HG03521 (cell line): ENCODE data around the gene PHACTR1.

Source experiments
- ATAC-seq: cut with Tn5 transposase; IDR thresholded peaks from one replicate; pipeline ENCODE4 v1.9.1; 2021; ENCODE audit warnings: mild to moderate bottlenecking, moderate library complexity; ENCODE audit not compliant: unreplicated experiment

The PHACTR1 gene

DNA sequence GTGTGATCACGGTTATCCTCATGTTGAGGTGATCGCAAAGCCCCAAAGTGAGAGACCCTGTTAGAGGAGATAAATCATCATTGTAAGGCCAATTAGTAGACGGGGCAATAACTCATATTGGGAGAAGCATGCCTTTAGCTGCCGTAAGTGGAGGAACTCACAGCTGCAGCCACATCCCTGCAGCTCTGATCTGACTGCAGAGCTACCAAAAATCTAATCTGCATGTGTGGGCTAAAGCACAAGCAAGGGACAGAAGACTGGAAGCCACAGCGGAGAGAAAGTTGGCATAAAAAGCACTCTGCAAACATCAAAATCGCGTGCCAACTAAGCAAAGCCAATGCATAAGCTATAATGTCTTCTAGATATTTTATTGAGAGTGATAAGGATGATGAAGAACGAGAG lies 532.0 kb downstream of the PHACTR1 start:
- ATAC-seq, result no peak

DNA sequence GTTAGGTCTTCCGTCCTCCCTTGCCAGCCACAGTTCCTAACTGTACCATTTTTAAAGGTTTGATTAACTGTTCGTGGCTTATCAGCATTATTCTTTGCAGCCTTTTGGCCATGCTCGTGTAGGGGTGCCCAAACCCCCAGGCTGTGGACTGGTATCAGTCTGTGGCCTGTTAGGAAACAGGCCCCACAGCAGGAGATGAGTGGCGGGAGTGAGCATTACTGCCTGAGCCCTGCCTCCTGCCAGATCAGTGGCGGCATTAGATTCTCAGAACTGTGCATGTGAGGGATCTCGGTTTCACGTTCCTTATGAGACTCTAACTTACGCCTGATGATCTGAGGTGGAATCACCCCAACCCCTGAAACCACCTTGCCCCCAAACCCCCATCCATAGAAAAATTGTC lies 532.4 kb downstream of the PHACTR1 start:
- no peak for ATAC-seq

DNA sequence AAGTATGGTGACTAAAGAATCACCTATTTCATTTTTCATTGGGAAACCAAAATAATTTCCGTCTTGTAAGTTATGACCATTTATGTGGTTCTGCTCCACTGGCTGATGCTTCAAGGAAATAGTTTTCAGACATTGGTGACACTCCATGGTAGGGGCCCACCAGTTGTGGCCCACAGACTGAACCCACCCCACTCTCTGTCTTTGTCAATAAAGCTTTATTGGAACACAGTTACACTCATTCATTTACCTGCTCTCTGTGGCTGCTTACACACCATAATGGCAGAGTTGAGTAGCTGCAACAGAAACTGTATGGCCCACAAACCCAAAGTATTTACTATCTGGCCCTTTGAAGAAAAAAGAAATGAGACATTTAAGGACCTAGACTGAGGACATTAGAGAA lies 533.2 kb downstream of the PHACTR1 start:
- no peak for ATAC-seq

DNA sequence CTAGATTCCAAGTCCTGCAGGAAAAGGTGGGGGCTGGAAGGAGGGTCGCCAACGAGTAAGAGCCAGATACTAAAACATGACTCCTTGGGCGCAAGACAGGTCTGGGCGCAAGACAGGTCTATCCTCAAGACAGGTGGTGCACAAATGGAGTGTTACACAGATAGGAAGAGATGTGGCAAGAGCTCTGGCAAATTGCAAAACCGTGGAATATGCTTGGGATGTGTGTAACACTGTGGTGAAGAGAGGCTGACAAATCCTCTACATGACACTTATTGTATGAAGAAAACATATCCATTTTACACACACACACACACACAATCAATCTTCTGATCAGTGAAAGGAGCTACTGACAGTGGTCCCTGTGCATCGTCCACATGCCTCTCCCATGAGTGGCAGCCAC lies 534.1 kb downstream of the PHACTR1 start:
- ATAC-seq, result no peak

DNA sequence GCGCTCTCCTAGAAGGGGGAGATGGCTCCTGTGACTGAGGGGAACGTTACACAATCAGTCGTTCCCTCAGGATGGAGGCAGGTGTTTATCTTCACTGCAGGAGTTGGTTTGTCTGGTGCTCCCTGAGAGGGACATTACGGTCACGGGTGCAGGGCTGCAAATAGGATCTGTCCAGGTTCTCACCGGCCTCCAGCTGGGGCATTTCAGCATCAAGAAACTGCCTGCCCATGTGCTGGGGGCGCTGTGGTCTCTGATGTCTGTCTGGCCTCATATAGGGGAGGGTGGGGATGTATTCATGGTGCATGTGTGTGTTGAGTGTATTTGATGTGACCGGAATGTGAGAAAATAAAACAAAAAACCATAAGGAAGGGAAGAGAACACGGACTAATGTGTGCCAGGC lies 534.7 kb downstream of the PHACTR1 start:
- ATAC-seq, result no peak

DNA sequence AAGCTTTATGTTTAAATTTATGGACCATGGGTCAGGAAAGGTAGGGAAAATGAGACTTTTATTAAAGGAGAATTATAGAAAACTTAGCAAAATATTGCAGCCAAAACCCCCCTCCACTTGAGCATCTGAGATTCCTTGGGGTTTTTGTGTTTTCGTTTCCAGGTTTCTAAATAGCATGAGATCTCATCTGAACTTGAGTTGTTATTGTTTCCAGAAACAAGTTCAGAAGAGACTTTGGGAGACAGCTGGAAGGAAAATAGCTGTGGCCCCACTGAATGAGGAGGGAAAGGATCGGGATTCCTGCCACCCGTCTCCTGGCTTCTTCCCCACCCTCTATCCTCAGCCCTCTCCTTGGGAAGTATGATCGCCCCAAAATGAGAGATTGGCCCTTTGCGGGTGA lies 536.2 kb downstream of the PHACTR1 start:
- no peak for ATAC-seq

DNA sequence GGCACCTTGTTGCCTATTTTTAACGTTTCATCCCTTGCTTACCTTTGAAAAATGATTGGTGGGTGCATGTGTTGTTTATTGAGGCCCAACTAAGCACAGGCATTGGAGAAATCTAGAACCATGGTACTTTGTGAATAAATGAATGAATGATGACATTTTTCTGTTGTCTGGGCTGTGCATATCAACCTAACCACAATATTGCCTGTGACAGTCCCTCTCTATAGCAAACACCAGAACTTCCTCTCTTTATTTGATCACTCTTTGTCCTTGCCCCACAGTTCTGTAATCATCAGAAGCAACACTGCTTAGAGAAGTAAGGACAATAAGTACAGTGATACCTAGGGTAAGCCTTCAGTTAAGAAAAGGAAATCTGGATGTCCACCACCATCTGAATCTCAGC lies 536.7 kb downstream of the PHACTR1 start:
- ATAC-seq, result no peak

DNA sequence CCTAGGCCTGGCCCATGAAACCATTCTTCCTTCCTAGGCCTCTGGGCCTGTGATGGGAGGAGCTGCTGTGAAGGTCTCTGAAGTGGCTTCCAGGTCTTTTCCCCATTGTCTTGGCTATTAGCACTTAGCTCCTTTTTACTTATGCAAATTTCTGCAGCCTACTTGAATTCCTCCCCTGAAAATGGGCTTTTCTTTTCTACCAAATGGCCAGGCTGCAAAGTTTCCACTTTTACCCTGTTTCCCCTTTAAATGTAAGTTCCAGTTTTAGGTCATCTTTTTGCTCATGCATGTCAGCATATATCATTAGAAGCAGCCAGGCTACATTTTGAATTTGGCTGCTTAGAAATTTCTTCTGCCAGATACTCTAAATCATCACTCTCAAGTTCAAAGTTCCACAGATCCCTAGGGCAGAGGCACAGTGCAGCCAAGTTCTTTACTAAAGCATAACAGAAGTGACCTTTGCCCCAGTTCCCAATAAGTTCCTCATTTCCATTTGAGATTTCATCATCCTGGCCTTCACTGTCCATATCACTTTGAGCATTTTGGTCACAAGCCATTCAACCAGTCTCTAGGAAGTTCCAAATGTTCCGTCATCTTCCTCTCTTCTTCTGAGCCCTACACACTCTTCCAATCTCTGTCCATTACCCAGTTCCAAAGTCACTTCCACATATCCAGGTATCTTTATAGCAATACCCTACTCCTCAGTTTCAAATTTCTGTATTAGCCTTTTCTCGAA lies 539.9 kb downstream of the PHACTR1 start:
- ATAC-seq, result no peak

DNA sequence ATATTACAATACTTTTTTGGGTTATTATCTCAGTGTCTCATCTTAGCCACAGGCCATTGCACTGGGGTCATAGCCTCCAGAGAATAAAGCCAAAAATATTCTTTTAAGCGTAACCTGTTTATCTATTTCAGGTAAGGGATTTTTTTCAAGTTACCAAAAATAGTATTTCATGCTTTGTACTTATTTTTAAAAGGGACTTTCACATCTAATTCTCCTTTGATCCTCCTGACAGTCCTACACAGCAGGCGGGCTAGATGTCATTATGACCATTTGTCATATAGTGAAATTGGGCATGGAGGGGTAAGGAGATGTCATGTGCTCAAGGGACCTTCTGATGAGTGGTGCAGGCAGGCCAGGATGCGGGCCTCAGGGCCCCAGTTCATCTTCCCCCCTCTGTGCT lies 542.8 kb downstream of the PHACTR1 start:
- no peak for ATAC-seq

DNA sequence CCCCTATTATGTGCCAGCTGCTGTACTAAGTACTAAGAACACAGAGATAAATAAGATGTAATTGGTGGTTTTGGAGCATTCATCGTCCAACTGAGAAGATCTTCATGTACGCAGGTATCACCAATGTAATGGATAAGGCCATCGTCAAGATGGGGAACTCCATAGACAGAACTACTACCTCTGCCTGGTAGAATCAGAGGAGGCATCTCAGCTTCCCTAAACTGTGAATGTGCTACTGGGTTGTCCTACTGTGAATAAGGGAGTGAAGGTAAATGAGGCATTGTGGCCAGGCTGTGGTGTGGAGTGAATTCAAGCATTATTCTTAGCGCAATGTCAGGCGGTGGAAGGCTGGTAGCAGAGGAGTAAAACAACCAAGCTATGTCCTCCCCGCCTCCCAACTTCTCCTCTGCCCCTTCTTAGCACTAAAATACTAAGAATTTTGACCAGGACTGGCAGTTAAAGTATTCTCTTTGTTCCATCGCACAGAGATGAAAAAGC lies 543.6 kb downstream of the PHACTR1 start:
- ATAC-seq, result no peak

DNA sequence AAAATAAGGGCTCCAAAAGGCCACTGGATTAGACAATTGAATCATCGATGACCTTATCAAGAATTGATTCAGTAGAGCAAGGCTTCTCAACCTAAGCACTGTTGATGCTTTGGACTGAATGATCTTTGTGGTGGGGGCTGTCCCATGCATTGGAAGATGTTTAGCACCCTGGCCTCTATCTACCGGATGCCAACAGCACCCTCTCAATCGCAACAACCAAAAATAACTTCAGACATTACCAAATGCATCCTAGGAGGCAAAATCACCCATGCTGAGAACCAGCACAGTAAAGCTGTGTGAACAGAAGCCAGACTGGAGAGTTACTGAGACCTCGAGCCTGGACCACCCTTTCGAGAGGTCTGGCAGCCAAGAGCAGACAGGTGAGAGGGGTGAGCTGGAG lies 544.3 kb downstream of the PHACTR1 start:
- ATAC-seq, result no peak

DNA sequence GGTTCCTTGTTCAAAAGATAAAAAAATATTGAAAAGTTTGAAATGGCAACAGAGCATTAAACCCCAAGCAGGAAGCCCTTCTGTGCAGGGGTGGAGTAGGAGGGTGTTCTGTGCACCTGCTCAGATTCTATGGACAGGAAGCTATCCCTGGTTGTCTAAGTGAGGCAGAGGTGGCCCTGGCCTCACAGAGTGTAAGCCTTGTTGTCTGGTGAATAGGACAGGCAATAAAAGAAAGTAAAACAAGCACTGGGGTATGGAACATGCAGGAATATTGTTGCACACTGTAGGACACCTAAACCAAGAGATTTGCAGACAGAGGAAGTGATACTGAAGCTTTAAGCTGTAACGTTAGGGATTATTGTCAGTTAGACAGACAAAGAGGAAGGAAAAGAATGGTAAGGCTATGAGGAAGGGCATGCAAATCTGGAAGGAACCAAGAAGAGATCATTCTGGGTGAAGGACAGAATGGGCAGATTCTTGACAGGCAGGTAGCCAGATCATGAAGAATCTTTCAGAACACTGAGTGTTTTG lies 545.0 kb downstream of the PHACTR1 start:
- peak; percentile 49 for ATAC-seq

DNA sequence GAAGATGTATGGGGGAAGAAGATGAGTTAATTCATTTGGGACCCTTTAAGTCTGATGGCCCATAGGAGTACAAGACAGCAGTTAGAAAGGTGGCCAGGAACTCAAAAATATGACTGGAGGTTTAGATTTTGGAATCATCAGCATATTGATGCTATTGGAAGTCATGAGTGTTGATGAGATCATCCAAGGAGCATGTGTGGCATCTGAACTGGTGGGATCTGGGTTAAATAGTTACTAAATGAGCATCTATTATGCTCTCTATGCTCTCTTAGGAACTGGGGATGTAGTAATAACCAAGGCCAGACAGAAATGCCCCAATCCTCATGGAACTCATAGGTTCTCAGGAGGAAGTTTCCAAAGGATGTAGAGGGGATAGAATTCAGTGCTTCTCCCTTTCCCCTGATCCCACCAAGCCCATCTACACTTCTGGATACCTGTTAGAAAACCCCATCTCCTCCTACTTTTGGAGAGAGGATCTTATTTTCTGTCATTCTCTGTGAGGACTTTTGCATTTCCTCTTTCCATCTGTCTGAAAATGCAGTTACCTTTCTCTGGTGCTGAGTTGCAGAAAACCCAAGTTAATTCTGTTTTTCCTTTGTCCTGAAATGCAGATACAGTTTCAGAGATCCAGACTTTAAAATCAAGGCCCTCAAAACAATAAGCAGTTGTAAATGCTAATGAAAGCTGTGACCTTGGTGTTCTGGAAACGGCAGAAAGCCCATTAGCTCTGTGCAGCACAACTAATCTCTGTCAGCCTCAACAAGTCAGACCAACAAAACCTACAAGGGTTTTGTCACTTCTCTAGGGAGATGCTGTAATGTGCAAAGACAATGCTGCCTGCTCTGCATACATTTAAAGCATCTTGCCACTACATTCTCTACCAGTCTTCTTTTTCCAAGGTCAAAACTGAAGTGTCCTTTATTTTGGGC lies 546.0 kb downstream of the PHACTR1 start:
- ATAC-seq, result no peak

DNA sequence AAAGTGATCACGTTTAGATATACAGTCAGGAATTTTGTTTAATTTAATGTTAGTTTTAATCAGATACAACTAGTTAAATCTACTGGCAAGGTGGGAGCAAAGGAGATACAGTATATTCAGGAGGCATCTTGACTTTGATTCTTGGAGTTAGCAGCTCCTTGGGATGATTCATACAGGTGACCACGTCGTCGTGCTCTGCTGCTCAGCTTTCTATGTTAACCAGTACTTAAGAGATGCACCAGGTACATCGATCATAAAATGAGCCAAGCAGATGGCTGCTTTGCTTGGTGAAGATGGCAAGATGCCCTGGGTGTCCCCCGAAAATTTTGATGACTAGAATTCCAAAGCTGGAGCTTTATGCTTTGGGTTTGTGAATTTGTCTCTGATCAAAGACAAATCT lies 547.1 kb downstream of the PHACTR1 start:
- no peak for ATAC-seq

DNA sequence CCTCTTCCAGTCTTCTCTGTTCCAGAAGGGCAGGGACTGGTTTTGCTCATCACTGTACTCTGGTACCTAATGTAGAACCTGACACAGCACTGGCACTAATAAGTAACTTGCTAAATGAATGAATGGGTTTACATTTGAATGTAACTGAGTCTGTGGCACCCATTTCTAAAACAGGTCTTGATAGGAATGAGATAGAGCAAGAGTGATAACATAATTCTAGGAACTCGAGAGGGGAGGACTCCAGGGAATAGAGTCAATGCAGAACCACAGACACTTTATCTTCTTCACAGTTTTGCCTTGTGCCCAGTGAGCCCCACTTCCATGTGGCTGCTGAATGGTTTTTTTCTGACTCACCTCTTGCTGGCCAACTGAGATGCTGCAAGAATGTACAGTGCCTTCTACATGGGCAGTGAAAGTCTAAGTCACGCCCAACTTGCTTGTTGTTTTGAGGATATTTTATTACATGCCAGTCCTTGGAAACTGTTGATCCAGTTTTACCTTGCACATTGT lies 550.6 kb downstream of the PHACTR1 start:
- no peak for ATAC-seq

DNA sequence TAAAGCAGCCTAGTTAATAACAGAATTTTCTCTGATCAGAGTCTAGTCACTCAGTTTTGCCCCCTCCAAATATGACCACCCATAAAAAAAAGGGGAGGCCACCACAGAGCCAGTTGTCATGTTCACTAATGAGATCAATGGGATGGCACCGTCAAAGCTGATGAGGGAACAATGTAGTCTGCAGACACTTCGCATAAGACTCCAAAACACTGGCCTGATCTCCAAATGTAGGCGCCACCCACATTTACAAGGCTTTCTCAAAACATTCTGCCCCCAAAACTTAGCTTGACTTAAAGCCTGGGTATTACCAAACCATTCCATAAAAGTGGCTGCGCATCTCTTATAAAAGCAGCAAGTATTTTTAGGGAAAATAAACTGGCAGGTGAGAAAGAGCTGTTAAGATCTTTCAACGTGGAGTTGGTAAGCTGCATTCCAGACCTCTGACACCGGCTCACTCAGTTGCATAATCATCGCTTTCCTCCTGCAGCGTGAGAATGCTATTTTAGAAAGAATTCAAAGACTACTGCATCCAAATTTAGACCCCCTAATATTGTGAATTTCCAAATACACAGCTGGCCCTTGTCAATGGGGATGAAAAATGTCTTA lies 552.4 kb downstream of the PHACTR1 start:
- ATAC-seq, result no peak

DNA sequence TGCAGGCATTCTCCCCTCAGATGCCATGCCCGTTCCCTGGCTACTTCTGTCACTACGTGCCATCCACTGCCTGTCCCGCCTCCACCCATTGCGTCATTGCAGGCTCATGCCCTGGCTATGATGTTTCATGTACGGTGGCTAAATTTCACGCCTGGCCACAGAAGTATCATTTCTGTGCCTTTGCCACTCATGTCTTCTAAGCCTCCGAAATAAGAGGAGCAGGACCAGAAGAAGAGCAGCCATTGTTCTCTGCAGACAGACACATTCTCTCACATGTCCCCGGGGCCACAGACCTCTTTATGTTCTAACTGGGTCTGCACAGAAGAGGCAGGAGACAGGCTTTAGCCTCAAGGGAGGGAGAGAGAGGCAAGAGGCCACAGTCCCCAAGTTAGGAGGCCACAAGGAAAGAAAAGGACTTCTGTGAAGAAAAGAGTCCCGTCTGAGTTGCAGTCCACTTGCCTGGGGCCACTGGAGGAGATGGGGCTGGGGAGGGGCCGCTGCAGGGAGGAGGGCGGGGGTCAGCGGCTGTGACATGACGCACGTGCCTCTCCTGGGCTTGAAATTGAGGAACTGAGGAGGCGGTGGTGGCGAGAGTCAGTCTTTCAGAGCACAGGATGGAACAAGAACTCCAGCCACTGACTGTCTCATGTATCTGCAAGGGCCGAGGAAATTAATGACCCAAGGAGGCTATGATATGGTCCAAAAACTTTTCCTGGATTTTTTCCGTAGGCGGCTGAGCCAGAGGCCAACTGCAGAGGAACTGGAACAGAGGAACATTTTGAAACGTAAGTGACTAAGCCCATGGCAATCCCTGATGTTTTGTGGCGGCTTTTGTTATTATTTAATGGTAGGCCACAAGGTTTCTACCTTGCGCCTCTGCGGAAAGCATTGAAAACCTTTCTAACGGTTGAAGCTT lies 555.8 kb downstream of the PHACTR1 start:
- peak; percentile 50 for ATAC-seq

DNA sequence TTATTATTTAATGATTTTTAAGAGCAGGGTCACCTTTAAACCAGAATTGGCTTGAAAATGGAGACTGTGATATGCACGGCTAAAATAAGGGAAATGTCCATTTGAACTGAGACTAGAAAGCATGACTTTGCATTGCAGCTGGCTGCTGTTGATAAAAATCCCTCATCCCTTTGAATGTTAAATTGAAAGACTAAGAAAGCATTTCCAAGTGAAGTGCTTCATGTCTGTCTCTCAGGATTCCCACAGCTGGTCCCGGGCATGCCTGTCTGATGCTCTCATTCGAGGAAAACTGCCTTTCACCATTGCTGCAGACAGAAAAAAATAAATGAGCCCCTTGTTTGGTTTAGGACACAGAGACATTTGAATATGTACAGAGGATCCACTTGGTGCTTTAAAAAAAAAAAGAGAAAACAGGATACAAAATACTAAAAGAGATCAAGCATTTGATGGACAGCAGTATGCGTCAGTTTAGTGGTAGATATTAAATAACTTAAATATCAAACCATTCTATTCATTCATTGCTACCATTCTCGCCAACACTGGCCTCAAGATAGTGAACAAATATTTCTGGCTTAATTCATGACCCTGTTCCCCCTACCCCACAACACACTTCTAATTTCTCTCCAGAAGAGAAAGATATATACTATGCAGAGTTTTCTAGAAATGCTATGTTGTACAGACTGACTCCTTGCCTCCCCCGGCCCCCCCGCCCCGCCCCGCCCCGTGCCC lies 556.8 kb downstream of the PHACTR1 start:
- no peak for ATAC-seq

DNA sequence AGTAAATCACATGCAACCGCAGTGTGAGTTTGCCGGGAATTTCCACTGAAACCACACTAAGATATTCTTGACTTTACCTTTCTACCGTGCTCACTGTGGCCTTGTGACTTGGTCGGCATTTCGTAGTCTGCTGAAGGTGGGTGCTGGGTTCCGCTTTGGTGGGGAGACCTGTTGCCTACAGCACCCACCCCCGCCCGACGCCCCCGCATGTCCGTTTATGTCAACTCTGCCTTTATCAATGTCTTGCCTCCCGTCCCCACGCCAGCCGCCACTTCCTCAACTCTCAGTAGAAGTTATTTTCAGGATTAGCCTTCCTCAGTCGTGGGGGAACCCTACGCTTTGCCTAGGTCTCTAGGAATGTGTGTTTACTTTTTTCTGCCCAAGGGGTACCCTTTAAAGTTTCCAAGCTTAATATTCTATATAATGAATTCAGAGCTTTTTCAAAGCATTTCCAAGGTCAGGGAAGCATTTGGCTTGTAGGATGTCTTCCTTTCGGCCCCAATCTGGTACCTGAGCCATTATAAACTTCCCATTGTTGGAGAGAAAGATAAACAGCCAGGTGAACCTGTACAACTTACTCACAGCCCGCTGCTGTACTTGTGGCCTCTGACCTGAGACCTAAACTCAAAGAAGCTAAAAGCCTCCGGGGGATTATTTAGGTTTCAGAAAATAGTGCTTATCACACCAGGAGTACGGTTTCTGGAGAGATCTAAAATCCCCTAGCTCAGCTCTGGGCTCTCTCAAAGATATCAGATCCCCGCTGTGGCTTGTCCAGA lies 557.6 kb downstream of the PHACTR1 start:
- peak; percentile 34 for ATAC-seq
